IPS-NIHi7 (cell line): ENCODE measurements around the gene ZNHIT6.
"Not testable (repeated sequence)": the region's sequence is repeated elsewhere in the genome, so short reads cannot be mapped to it uniquely, and the experiment has no call there.

Source experiments
- DNase-seq: peaks from one replicate; pipeline ENCODE4 v3.0.0; 2012; ENCODE audit warnings: mixed read lengths; ENCODE audit errors: extremely low spot score

ZNHIT6 gene, protein sequence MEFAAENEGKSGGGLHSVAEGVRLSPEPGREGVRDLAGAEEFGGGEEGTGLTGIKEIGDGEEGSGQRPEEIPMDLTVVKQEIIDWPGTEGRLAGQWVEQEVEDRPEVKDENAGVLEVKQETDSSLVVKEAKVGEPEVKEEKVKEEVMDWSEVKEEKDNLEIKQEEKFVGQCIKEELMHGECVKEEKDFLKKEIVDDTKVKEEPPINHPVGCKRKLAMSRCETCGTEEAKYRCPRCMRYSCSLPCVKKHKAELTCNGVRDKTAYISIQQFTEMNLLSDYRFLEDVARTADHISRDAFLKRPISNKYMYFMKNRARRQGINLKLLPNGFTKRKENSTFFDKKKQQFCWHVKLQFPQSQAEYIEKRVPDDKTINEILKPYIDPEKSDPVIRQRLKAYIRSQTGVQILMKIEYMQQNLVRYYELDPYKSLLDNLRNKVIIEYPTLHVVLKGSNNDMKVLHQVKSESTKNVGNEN

DNA sequence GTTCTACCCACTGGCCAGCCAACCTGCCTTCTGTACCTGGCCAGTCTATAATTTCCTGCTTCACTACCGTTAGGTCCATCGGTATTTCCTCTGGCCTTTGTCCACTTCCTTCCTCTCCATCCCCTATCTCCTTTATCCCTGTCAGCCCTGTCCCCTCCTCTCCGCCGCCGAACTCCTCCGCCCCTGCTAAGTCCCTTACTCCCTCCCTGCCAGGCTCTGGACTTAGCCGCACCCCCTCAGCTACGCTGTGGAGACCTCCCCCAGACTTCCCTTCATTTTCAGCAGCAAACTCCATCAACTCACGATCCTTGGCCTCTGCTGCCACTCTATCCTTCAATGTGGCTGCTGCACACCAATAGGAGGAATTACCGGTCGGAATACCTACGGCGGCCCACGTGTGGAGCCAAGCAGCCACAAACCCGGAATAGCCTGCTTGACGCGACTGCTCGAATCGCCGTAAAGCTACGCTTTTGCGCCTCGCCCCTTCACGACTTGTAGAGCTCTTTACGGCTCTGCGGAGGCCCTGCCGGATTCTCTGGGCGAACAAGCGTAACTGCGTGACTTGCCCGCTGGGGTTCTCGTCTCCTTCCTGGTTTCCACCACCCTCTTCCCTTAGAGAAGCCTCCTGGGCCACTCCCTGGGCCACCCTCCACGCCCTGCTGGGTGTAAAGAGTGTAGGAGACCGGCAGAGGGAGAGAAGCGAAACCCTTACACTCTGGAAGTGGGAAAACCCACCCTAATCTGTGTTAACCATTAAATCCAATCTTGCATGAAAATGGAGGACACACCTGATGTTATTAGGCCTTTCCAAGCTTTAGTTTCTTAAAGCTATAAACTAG, at the start of gene ZNHIT6:
TSS of gene ZNHIT6 (minus strand) at position 444 of the 839 bp plus-strand sequence. CDS start at position 295, 149 bp downstream.
- DNase-seq = peak; percentile 93

DNA sequence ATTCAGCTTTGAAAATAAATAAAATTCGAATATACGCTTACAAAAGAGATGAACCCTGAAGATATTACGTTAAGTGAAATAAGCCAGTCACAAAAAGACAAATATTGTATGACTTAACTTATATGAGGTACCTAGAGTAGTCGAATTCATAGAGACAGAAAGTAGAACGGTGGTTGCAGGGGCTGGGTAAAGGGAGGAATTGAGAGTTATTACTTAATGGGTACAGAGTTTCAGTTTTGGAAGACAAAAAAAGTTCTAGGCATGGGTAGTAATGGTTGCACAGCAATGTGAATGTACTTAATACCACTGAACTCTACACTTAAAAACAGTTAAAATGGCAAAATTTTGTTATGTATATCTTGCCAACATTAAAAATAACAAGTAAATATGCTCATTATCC, 48.6 kb upstream of the ZNHIT6 start:
- no peak for DNase-seq

DNA sequence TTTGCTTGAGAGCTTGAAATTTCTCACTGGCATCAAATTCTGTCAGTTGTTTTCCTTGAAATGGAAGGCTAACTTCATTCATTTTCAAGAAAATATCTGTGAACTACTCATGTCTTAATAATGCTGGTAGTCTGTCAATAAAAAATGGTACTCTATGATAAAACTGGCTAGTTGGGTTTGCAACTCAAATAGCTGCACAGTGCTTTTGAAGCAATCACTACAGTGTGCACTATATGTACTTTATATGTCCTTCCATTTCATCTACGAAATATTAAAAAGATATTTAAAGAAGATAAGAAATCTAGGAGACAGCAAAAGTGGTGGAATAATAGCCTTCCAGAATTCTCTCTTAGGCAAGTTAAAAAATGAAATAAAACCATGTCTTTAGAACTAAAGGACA, 39.9 kb upstream of the ZNHIT6 start:
- no peak for DNase-seq

DNA sequence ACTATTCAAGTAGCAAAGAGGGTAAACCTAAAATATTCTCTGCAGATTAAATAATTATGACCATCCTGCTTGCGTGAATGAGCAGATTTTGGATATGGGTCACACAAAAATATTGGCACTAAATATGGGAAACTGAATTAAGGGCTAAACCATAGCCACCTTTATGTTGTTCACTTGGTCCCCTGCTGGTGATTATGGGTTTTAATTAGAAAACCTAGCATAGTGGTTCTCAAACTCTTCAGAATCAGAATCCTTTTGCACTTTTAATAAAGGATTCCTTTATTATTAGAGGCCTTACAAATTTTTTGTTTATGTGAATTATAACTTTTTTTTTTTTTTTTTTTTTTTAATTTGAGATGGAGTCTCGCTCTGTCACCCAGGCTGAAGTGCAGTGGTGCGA, 38.5 kb upstream of the ZNHIT6 start:
- DNase-seq = no peak

DNA sequence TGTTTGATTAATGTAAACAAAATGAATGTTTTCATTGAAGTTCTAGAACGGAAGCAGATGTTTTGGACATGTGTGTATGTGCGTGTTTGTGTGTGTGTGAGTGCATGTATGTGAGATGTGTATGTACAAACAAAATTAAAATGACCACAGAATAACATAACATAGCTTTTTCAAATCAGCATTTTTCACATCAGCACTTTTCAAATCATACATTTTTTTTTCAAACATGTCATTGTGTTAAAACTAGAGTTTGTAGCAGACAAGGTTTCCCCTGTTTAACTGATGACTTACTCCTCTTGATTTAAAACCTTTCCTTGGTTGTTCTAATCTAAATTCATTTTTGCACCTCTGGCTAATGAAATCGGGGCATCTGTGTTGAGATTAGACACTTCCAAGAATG, 35.6 kb upstream of the ZNHIT6 start:
- DNase-seq = no peak

DNA sequence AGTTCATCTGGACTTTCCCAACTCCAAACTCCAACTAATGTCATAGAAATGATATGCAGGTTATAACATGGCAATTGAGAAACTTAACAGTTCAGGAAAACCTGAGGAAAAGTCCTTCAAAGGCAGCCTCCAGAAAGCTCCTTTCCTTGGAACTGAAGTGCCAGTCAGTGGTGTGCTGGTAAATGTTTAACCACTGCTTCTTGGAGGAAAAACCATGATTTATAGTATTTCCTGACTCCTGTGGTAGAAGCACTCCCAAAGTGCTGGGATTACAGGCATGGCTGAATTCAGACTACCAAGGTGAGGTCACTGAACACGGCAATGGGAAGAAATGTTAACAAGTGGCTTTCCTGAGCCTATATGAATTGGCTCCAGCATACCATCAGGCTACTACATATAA, 26.7 kb upstream of the ZNHIT6 start:
- DNase-seq = no peak

DNA sequence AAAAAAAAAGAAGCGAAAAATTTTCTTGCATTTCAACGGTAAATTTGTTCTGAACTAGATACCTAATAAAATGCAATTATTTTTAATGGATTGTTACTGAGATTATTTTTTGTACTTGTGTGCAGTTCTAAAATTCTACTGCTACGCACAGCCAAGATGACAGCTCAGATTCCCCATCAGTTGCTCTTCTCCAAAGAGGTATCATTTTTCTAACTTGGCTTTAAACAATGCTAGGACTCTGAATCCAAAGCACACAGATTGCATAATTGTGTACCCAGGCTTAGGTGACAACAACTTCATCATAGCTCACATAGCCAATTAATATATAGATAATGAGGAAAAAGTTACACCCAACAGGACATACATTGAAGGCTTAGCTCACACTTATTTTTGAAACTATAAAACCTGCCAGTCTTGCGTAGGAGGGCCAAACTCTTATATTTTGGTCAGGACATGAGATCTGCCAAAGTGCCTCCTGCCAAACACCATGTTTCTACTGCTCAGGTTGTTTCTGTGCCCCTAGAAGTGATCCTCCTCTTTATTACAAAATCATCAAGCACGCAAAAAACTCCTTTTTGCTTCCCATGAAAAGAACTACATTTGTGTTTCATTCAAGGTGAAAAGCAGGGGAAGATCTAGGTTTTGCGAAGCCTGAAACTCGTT, 10.6 kb upstream of the ZNHIT6 start:
- DNase-seq = no peak

DNA sequence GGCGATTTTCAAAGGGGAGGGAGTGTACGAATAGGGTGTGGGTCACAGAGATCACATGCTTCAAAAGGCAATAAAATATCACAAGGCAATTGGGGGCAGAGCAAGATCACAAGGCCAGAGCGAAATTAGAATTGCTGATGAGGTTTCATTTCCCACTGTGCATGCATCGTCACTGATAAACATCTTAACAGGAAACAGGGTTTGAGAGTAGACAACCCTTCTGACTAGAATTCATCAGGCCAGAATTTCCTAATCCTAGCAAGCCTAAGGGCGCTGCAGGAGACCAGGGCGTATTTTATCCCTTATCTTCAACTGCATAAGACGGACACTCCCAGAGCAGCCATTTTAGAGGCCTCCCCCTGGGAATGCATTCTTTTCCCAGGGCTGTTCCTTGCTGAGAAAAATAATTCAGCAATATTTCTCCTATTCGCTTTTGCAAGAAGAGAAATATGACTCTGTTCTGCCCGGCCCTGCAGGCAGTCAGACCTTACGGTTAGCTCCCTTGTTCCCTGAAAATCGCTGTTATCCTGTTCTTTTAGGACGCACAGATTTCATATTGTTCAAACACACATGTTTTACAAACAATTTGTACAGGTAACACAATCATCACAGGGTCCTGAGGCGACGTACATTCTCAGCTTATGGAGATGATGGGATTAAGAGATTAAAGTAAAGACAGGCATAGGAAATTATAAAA, 6.3 kb upstream of the ZNHIT6 start:
- DNase-seq = not testable (repeated sequence)

DNA sequence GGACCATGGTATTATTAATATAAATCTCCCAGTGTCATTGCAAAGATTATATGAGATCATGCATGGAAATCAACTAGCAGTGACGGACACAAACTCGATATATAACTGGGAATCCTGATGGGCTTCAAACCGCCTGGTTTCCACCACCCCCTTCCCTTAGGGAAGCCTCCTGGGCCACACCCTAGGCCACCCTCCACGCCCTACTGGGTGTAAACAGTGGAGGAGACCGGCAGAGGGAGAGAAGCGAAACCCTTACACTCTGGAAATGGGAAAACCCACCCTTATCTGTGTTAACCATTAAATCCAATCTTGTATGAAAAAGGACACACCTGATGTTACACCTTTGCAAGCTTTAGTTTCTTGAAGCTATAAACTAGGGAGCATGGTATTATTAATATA, 595 bp upstream of the ZNHIT6 start:
- no peak for DNase-seq

DNA sequence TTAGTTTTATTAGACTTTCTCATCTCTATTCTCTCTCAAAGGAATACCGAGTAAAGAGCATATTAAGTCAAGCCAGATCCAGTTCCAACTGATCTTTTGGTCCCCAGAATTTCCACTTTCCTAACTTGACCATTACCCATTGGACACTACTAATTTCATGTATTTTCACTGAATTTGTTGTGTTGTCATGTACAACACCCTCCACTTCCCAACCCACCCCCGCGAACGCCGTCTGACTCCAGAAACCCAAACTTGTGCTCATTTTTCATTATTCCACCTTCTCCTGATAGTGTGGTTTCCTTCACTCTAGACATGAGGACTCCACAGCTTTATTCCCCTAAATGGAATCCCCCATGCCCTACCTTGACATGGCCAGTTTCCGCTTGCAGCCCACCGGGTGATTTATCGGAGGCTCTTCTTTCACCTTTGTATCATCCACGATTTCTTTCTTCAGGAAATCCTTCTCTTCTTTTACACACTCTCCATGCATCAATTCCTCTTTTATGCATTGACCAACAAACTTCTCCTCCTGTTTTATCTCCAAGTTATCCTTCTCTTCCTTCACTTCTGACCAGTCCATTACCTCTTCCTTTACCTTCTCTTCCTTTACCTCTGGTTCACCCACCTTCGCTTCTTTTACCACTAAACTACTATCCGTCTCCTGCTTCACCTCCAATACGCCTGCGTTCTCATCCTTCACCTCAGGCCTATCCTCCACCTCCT, 805 bp downstream of the ZNHIT6 start:
- DNase-seq = peak; percentile 14

DNA sequence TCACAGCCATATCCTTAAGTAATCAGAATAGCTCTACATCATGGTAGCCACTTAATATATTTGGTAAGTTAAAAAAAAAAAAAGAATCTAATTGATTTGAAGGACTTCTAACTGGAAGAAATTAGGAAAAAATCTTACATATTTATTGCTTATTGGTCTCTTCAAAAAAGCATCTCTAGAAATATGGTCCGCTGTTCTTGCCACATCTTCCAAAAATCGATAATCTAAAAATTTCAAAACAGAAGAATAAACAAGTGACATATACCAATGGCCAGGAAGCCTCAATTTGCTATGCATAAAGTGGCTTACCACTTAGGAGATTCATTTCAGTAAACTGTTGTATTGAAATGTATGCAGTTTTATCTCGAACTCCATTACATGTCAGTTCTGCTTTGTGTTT, 2.3 kb downstream of the ZNHIT6 start:
- no peak for DNase-seq

DNA sequence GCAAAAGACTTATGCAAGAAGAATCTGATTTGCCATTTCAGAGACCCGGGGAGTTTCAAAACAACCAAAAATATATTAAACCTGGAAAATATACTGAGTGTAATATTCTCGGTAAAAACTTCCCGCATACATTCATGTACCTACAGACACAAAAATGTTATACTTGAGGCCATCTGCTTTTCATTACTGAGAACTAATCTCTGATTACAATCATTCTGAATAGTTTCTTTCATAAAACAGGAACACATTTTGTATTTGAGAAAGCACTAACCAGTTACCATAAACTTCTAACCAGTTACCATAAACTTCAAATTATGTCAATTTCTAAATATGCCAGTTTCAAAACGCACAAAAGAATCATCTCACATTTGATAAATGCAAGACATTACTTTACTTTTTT, 7.8 kb downstream of the ZNHIT6 start:
- DNase-seq = no peak

DNA sequence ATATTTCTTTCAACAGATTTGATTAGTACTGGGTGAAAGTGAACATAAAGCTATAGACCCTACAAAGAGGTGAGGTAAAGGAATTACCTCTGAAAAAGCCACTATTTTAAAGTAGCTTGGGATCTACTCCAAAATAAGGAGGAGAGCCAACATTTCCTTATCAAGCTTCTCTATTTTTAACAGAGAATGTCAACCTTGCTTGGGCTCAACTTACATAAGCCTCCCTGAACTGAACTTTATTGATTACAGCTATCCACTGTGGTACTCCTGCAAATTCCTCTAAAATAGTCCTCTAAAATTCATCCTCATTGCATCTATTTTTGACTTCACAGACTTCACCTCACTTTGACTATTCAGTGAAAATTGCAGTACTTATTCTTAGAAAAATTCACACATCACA, 10.3 kb downstream of the ZNHIT6 start:
- DNase-seq = no peak

DNA sequence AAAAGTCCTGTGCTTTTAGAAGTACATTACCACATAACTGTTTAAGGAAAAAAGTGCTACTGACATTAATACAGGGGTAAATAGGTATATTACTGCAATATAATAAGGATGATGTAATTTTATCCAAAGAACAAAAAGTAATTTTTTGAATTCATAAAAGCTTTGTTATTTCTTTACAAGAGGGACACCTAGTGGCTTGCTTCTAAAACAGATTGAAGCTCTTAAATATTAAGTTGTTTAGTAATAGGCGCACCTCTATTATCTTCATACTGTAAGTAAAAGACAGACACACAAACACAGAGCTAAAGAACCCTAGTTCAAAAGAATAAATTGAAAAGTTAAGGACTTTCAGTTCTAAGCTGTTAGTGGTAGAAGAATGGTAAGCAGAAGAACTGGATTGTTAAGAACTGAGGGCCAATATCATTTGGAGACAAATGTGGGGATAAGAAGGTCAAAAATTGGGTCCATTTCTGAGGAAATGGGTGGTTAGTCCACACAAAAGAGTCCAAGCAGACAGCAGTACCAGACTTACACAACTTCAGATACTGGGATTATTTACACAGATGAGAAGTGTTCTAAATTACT, 15.4 kb downstream of the ZNHIT6 start:
- DNase-seq = no peak

DNA sequence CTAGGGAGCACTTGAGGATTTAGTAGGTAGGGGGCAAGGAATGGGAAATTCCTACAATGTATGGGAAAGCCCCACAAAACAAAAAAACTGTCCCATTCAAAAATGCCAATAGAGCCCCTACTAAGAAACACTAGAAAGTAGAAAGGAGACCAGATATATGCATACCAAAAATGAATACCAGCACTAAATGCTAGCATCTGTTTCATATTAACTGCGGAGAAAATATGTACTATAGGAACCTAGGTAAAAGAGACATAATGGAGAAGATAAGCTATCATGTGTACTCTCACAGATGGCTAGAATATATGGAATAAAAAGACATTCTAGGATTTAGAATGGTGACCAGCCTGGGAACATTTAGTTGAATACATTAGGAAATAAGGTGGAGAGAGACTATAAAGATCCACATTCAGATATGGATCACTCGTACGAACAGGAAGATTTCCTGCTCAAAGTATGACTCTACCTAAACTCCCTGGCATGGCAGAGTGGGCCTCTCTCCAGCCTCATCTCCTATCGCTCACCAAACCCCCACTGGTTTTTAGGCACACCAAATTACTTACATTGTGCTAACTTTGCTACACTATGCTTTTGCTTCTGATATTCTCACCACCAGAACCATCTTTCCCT, 18.3 kb downstream of the ZNHIT6 start:
- no peak for DNase-seq

DNA sequence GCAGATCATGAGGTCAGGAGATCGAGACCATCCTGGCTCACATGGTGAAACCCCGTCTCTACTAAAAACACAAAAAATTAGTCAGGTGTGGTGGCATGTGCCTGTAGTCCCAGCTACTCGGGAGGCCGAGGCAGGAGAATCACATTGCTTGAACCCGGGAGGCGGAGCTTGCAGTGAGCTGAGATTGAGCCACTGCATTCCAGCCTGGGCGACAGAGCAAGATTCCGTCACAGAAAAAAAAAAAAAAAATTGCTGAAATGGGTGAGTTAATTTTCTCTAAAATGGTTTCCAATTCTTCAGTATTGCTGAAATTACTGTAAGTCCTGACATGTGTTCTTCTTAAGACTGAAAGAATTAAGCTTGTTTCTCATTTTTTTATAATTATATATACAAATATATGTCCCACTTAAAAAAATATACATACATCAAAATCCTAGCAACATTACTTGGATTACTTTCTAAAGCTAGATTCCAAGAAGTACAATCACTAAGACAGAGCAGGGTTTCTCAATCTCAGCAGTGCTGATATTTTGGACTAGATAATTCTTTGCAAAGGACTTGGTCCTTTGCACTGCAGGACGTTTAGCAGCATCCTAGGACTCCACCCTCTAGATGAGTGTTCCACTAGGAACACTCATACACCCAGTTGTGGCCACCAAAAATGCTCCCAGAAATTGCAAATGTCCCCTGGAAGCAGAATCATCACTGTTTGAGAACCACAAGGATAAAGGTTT, 24.8 kb downstream of the ZNHIT6 start:
- no peak for DNase-seq

DNA sequence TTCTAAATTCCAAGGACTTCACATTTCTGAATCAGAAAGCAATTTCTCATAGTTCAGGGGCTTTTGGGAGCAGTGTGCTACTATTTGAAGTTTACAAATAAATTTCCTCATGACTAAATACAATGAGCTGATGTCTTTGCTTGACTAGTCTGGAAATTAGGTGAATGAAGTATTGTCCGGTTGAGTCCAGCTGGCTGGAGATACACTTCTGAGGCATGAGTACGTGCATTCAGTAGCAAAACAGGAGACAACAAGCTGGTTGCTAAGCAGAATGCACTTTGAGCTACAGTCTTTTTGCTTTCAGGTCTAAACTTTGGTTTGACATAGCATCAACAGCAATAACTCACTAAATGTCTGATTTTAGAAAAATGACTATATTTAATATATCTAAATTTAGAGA, 27.1 kb downstream of the ZNHIT6 start:
- no peak for DNase-seq

DNA sequence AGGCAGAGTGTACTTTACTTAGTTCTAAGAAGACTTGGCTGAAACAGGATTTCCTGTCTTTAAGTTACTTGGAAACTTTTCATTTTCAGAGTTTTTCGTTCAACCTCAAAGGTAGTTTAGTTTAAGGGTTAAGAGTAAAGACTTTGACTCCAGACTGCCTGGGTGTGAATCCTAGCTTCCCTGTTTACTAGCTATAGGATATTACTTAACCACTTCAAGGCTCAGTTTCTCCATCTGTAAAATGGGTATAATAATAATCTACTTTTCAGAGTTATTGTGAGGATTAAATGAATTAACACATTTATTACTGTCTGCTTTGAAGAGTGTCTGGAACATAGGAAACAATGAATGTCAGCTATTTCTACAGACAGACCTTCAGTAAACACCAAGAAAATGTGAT, 30.0 kb downstream of the ZNHIT6 start:
- no peak for DNase-seq

DNA sequence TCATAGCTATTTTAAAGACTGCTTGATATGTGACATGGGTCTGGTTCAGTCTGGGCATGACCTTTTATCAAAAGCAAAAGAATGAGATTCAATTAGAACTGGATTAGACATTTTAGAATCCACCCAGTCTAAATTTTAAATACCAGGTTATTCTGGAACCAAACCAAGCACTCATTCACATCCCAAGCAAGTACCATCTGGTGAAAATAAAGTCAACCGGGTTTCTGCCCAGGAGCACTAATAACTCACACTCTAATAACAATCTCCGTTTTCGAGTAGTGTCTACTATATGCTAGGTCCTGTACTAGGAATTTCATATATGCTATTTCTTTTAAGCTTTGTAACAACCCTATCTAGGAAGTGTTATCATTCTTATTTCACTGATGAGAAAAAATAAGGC, 30.6 kb downstream of the ZNHIT6 start:
- no peak for DNase-seq
